KMS-11 (cell line): Measurements from ENCODE around the gene SSBP2.

ENCODE experiments used
- H2AFZ ChIP-seq: fragments of 200-600 bp; sonication (generic); 2 replicates; pipeline ENCODE4 v1.6.1; 2016; ENCODE audit warnings: antibody characterized with exemption, mixed run types, low read depth
- H3K27ac ChIP-seq: fragments of 200-600 bp; sonication (generic); 2 replicates; pipeline ENCODE4 v1.6.1; 2016; ENCODE audit warnings: mild to moderate bottlenecking, mixed run types
- H3K27me3 ChIP-seq: fragments of 200-600 bp; sonication (generic); 2 replicates; pipeline ENCODE4 v1.6.1; 2017; ENCODE audit warnings: mild to moderate bottlenecking, low read depth, mixed run types, moderate library complexity; ENCODE audit not compliant: insufficient read depth
- H3K36me3 ChIP-seq: fragments of 200-600 bp; sonication (generic); 2 replicates; pipeline ENCODE4 v1.6.1; 2017; ENCODE audit warnings: mild to moderate bottlenecking, mixed run types; ENCODE audit not compliant: insufficient read depth
- H3K4me1 ChIP-seq: fragments of 200-600 bp; sonication (generic); 2 replicates; pipeline ENCODE4 v1.6.1; 2016; ENCODE audit warnings: mild to moderate bottlenecking, low read depth, mixed run types; ENCODE audit not compliant: poor library complexity, severe bottlenecking
- H3K4me2 ChIP-seq: fragments of 200-600 bp; sonication (generic); 2 replicates; pipeline ENCODE4 v1.7.0; 2016; ENCODE audit warnings: mild to moderate bottlenecking, mixed run types
- H3K4me3 ChIP-seq: fragments of 200-600 bp; sonication (generic); IDR thresholded peaks from 2 replicates; pipeline ENCODE4 v1.6.1; 2017; ENCODE audit warnings: low read depth, low read length, mixed read lengths; ENCODE audit not compliant: insufficient read depth
- H3K79me2 ChIP-seq: fragments of 200-600 bp; sonication (generic); 2 replicates; pipeline ENCODE4 v1.6.1; 2016; ENCODE audit warnings: low read depth, mixed run types; ENCODE audit not compliant: insufficient read depth
- H3K9ac ChIP-seq: fragments of 200-600 bp; sonication (generic); 2 replicates; pipeline ENCODE4 v1.6.1; 2016; ENCODE audit warnings: mild to moderate bottlenecking, mixed run types
- H4K20me1 ChIP-seq: fragments of 200-600 bp; sonication (generic); 2 replicates; pipeline ENCODE4 v1.6.1; 2016; ENCODE audit warnings: mild to moderate bottlenecking, mixed run types; ENCODE audit not compliant: insufficient read depth
- TF ChIP-seq, protein P1 (sequence below): fragments of 200-600 bp; sonication (generic); conservative IDR thresholded peaks from 2 replicates; pipeline ENCODE4 v1.6.1; 2017; ENCODE audit warnings: low read depth, mild to moderate bottlenecking, antibody characterized with exemption, low read length, moderate library complexity, mixed read lengths

SSBP2 gene

GRCh38 chr5:81519217-81519905 lies 231.5 kb downstream of the SSBP2 start:
- Histone ChIP-seq H3K4me3 (no peak overlapping the region), H3K27me3 (no peaks in the 10 kb centered on the region), H3K27ac (peak overlapping the region; percentile 61), H3K4me2 (peak overlapping the region; percentile 27), H3K79me2 (no peaks in the 10 kb centered on the region), H3K4me1 (peaks cover 74% of the 10 kb centered on the region), H4K20me1 (no peaks in the 10 kb centered on the region), H3K36me3 (no peaks in the 10 kb centered on the region), H3K9ac (peak overlapping the region; percentile 1; the same call in 1 of the 2 replicates), H2AFZ (no peak overlapping the region)
- TF ChIP-seq, protein P1, sequence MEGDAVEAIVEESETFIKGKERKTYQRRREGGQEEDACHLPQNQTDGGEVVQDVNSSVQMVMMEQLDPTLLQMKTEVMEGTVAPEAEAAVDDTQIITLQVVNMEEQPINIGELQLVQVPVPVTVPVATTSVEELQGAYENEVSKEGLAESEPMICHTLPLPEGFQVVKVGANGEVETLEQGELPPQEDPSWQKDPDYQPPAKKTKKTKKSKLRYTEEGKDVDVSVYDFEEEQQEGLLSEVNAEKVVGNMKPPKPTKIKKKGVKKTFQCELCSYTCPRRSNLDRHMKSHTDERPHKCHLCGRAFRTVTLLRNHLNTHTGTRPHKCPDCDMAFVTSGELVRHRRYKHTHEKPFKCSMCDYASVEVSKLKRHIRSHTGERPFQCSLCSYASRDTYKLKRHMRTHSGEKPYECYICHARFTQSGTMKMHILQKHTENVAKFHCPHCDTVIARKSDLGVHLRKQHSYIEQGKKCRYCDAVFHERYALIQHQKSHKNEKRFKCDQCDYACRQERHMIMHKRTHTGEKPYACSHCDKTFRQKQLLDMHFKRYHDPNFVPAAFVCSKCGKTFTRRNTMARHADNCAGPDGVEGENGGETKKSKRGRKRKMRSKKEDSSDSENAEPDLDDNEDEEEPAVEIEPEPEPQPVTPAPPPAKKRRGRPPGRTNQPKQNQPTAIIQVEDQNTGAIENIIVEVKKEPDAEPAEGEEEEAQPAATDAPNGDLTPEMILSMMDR = no peak

DNA sequence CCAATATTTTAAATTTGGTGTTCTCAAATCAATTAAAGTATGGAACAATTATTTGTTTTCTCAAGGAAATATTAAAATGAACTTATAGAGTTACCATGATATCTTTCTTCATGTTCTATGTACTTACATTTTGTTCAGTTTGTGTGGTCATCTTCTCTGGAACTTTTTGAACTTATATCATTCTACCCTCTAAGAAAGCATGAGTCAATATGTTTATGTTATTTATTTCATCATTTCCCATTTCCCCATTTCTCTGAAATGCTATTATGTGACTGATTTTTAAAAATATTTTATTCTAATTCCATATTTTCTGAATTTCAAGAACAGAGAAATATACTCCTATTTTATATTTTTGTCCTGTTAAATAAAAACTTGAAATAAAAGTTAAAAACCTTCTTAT lies 233.4 kb downstream of the SSBP2 start:
- no peak overlapping the region for H3K27ac ChIP-seq
- H3K4me3 ChIP-seq = no peak overlapping the region
- H3K27me3 ChIP-seq = no peaks in the 10 kb centered on the region
- H3K4me2 ChIP-seq = no peak overlapping the region
- no peaks in the 10 kb centered on the region for H3K36me3 ChIP-seq
- H3K79me2 ChIP-seq = no peaks in the 10 kb centered on the region
- no peak overlapping the region for H2AFZ ChIP-seq
- H3K4me1 ChIP-seq = peaks cover 72% of the 10 kb centered on the region
- H4K20me1 ChIP-seq = no peaks in the 10 kb centered on the region
- TF ChIP-seq, protein P1 = no peak
- no peak overlapping the region for H3K9ac ChIP-seq

- H3K79me2 ChIP-seq = no peaks in the 10 kb centered on the region
- H3K27me3 ChIP-seq = no peaks in the 10 kb centered on the region
- no peak overlapping the region for H3K4me3 ChIP-seq
- H3K27ac ChIP-seq = no peak overlapping the region
- H3K4me2 ChIP-seq = no peak overlapping the region
- H3K4me1 ChIP-seq = peaks cover 63% of the 10 kb centered on the region
- no peak overlapping the region for H2AFZ ChIP-seq
- no peaks in the 10 kb centered on the region for H3K36me3 ChIP-seq
- no peaks in the 10 kb centered on the region for H4K20me1 ChIP-seq
- TF ChIP-seq, protein P1 = no peak
- no peak overlapping the region for H3K9ac ChIP-seq
Observed at GRCh38 chr5:81516091-81516490, 234.8 kb downstream of the SSBP2 start.

DNA sequence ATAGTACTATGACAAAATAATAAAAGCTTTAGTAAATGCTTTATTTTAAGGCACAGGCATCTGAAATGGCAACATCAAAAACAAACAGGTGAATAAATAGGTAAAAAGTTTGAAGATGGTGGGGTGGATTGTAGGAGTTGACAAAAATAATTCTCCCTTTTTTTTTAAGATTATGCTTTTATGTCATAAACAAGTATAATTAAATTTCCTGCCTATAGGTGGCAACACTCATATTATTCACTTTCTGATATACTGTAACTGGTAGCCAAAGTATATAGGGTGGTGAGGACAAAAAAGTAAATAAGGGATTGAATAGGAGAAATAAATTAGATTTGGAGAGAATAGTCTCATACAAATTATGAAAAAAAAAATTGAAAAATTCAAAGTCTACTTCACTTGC lies 236.9 kb downstream of the SSBP2 start:
- no peaks in the 10 kb centered on the region for H4K20me1 ChIP-seq
- peaks cover 41% of the 10 kb centered on the region for H3K4me1 ChIP-seq
- H3K27ac ChIP-seq = no peak overlapping the region
- H3K27me3 ChIP-seq = no peaks in the 10 kb centered on the region
- H3K9ac ChIP-seq = no peak overlapping the region
- H2AFZ ChIP-seq = no peak overlapping the region
- no peaks in the 10 kb centered on the region for H3K79me2 ChIP-seq
- TF ChIP-seq, protein P1 = peak; percentile 61
- no peak overlapping the region for H3K4me2 ChIP-seq
- H3K36me3 ChIP-seq = no peaks in the 10 kb centered on the region
- no peak overlapping the region for H3K4me3 ChIP-seq
